Neural crest cell (in vitro differentiated cells): ENCODE data around the gene TNFAIP2. TPM values are rescaled to one million over a fixed set of nuclear protein-coding genes. Genes with fewer than 3 reads are reported as not detected.

ENCODE experiments used
- DNase-seq: peaks from one replicate; pipeline ENCODE4 v3.0.0; 2021; ENCODE audit warnings: low read depth, mixed read lengths, low spot score
- H3K27ac Mint-ChIP-seq: one replicate; pipeline ENCODE4 v1.8.0; 2021; ENCODE audit warnings: mild to moderate bottlenecking, mixed read lengths; ENCODE audit not compliant: unreplicated experiment
- H3K27me3 Mint-ChIP-seq: 2 replicates; pipeline ENCODE4 v1.8.0; 2021; ENCODE audit warnings: low read depth, mild to moderate bottlenecking, mixed read lengths
- H3K36me3 Mint-ChIP-seq: 2 replicates; pipeline ENCODE4 v1.8.0; 2021; ENCODE audit warnings: low read depth, mild to moderate bottlenecking, mixed read lengths
- H3K4me1 Mint-ChIP-seq: 2 replicates; pipeline ENCODE4 v1.8.0; 2021; ENCODE audit warnings: mixed read lengths
- H3K4me3 Mint-ChIP-seq: one replicate; pipeline ENCODE4 v1.8.0; 2021; ENCODE audit warnings: mild to moderate bottlenecking, mixed read lengths
- H3K9me3 Mint-ChIP-seq: 2 replicates; pipeline ENCODE4 v1.8.0; 2021; ENCODE audit warnings: mixed read lengths
- total RNA-seq: library from RNA; stranded (reverse); gene quantifications from 2 replicates; pipeline ENCODE4 v1.2.1, GENCODE V29; 2021
- TF ChIP-seq, protein P1 (sequence below): fragments of 200-600 bp; sonication (generic); conservative IDR thresholded peaks from 2 replicates; pipeline ENCODE4 v1.5.0; 2021; ENCODE audit warnings: antibody characterized with exemption, mild to moderate bottlenecking

TNFAIP2 gene
- total RNA-seq, 1 donor from 2014 or later = 11.6 TPM

DNA sequence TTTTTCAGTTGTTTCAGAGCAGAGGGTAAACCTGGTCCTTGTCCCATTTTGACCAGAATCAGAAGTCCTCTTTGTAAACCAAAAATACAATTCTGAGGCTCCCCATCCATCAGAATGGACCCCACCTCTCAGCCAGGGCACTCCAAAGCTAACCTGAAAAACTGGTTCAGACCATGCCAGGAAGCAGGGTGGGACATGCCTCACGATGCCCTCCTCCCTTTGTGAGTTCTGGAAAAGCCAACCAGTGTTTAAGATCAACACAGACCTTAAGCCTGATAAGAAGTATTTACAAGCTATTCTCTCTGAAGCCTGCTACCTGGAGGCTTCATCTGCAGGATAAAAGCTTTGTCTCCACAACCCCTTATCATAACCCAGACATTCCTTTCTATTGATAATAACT lies 35.4 kb downstream of the TNFAIP2 start:
- DNase-seq = no peak
- Mint-ChIP-seq H3K4me3 (no peak overlapping the region), H3K4me1 (no peaks in the 10 kb centered on the region), H3K36me3 (no peaks in the 10 kb centered on the region), H3K9me3 (no peaks in the 10 kb centered on the region), H3K27ac (no peak overlapping the region), H3K27me3 (peaks cover 2% of the 10 kb centered on the region)
- TF ChIP-seq, protein P1, sequence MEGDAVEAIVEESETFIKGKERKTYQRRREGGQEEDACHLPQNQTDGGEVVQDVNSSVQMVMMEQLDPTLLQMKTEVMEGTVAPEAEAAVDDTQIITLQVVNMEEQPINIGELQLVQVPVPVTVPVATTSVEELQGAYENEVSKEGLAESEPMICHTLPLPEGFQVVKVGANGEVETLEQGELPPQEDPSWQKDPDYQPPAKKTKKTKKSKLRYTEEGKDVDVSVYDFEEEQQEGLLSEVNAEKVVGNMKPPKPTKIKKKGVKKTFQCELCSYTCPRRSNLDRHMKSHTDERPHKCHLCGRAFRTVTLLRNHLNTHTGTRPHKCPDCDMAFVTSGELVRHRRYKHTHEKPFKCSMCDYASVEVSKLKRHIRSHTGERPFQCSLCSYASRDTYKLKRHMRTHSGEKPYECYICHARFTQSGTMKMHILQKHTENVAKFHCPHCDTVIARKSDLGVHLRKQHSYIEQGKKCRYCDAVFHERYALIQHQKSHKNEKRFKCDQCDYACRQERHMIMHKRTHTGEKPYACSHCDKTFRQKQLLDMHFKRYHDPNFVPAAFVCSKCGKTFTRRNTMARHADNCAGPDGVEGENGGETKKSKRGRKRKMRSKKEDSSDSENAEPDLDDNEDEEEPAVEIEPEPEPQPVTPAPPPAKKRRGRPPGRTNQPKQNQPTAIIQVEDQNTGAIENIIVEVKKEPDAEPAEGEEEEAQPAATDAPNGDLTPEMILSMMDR = no peak

DNA sequence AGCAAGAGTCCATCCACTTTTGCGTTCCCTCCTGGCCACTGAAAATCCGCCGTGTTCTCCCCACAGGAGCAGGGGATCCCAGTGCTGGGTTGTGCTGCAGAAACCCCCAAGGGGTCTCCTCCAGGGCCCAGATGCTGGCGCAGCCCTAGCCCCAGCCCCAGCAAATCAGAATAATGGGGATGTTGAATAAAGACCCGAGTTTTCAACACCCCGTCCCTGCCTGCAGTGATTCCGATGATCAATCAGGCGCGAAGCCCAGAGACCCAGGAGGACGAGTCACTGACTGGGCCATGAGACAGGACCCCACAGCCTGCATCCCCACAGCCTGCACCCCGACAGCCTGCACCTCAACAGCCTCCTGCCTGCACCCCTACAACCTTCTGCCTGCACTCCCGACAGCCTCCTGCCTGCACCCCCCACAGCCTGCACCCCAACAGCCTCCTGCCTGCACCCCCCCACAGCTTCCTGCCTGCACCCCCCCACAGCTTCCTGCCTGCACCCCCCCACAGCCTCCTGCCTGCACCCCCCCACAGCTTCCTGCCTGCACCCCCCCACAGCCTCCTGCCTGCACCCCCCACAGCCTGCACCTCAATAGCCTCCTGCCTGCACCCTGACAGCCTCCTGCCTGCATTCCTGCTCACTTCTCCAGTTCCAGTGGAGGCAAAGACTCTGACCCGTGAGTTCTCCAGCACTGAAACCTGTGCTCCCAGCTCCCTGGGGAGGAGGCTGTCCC lies 37.2 kb downstream of the TNFAIP2 start:
- H3K36me3 Mint-ChIP-seq = no peaks in the 10 kb centered on the region
- H3K9me3 Mint-ChIP-seq = no peaks in the 10 kb centered on the region
- H3K27ac Mint-ChIP-seq = no peak overlapping the region
- H3K4me1 Mint-ChIP-seq = no peaks in the 10 kb centered on the region
- H3K27me3 Mint-ChIP-seq = peaks cover 2% of the 10 kb centered on the region
- H3K4me3 Mint-ChIP-seq = no peak overlapping the region
- TF ChIP-seq, protein P1 = no peak
- DNase-seq = no peak

DNA sequence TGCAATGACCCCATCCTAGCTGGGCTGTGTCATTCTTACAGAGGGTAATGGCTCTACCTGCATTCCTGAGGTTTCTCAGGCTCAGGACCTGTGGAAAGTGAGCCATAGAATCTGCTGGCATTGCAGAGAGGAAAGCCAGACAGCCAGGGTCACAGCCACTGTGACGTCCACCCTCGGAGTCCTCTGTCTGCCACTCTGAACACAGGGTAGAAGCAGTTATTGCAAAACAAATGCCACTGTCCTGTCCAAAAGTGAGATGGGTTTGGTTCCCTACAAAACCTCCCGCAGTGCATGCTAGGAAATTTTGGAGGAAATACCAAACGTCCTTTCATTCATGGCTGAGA lies 37.8 kb downstream of the TNFAIP2 start:
- no peak overlapping the region for H3K27ac Mint-ChIP-seq
- TF ChIP-seq, protein P1 = no peak
- H3K27me3 Mint-ChIP-seq = peaks cover 2% of the 10 kb centered on the region
- H3K9me3 Mint-ChIP-seq = no peaks in the 10 kb centered on the region
- no peak overlapping the region for H3K4me3 Mint-ChIP-seq
- H3K36me3 Mint-ChIP-seq = no peaks in the 10 kb centered on the region
- no peak for DNase-seq
- no peaks in the 10 kb centered on the region for H3K4me1 Mint-ChIP-seq

DNA sequence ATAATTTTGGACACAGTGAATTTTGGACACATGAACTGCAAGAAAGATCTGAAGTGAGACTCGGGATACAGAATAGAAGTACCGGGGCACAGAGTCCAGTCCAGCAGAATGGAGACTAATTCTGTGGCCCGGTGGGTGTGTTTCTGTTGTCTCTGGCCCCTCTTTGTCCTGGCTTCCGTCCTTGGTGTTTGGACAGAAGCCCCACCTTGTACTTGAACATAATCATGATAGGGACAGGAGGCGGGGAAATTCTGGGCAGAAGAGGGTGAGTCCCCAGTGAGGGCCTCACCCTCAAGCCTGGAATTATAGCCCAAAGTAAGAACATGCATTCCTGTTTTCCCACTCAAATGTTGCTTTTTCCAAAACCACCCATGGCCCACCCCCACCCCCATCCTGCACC lies 39.9 kb downstream of the TNFAIP2 start:
- Mint-ChIP-seq H3K9me3 (no peaks in the 10 kb centered on the region), H3K36me3 (no peaks in the 10 kb centered on the region)
- no peak for DNase-seq

DNA sequence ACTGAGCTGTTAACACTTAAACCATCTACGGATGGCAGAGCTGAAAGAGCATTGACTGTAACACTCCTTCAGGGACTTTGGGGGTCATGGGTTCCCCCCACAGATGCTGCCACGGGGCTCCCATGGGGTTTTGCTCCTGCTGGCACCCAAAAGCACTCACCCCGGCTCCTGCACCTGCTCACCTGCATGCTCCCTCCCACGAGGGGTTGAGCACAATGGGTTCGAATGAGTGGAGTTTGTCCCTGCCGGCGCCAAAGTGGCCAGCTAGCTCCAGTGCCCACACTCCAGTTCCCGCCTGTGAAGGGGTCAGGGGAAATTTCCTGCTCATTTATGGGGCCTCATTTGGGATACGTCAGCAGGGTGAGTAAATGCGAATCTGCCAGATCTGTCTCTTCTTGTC lies 40.7 kb downstream of the TNFAIP2 start:
- TF ChIP-seq, protein P1 = no peak
- Mint-ChIP-seq H3K27ac (no peak overlapping the region), H3K9me3 (no peaks in the 10 kb centered on the region), H3K4me3 (no peak overlapping the region), H3K4me1 (no peaks in the 10 kb centered on the region), H3K36me3 (no peaks in the 10 kb centered on the region), H3K27me3 (no peaks in the 10 kb centered on the region)
- no peak for DNase-seq

More for the DNA sequence above, 39.9 kb downstream of the TNFAIP2 start:
- no peaks in the 10 kb centered on the region for H3K4me1 Mint-ChIP-seq
- H3K27me3 Mint-ChIP-seq = no peaks in the 10 kb centered on the region
- no peak overlapping the region for H3K27ac Mint-ChIP-seq
- TF ChIP-seq, protein P1 = no peak
- no peak overlapping the region for H3K4me3 Mint-ChIP-seq
